K562 (cell line): Measurements from ENCODE around the gene MAD1L1. TPM values are rescaled to one million over a fixed set of nuclear protein-coding genes. Genes with fewer than 3 reads are reported as not detected.

Experiments used
- ATAC-seq: fragments of 200-7000 bp; cut with Tn5 transposase; 3 replicates; pipeline ENCODE4 v1.9.1; 2020; ENCODE audit warnings: moderate library complexity
- BruUV-seq: library from RNA; stranded (reverse); fragments of 400-500 nt; replicated peaks from 2 replicates; lab custom pipeline; 2021; lab: Mats Ljungman, UMichigan
- CTCF ChIA-PET: fragments of 300-600 bp; formaldehyde crosslinking; extraction: SDS; loops from one replicate; lab custom pipeline; 2021; ENCODE audit warnings: low intra/inter-chr PET ratio; lab: Yijun Ruan, JAX
- POLR2A ChIA-PET: fragments of 300-600, 350-650 bp; sonication (Branson Sonifier 250); formaldehyde crosslinking; extraction: SDS; loops from one replicate; lab custom pipeline; 2021; ENCODE audit warnings: antibody characterized with exemption, inconsistent platforms; lab: Yijun Ruan, JAX
- DNase-seq, 4 experiments: peaks; one replicate each; pipeline versions ENCODE4 v3.0.0 to v3.0.0-alpha.2; 2011 to 2018; ENCODE audit warnings: low spot score in 3 of 4, mixed read lengths in 3 of 4; ENCODE audit errors: extremely low read depth in 1 of 4
- FAIRE-seq: peaks from 2 replicates; lab custom pipeline; 2011; peaks lifted over from hg19 to GRCh38; lab: Jason Lieb, UNC
- H2AFZ ChIP-seq: 2 replicates; pipeline ENCODE4 v1.6.0; 2011; ENCODE audit warnings: low read depth, low read length, control low read depth, inconsistent platforms
- H3K27ac ChIP-seq: fragments of 200-600 bp; 3 replicates; pipeline ENCODE4 v1.8.0; 2011; ENCODE audit warnings: low read depth, mild to moderate bottlenecking, control low read depth, inconsistent platforms, low read length, moderate library complexity, mixed read lengths; ENCODE audit errors: extremely low read depth
- H3K27me3 ChIP-seq, 2 experiments: fragments of 300-600 bp in 1 of 2; 2 replicates in 1 of 2; 3 replicates in 1 of 2; pipeline versions ENCODE4 v1.6.0 to v1.8.0; 2011; ENCODE audit warnings: inconsistent platforms in 2 of 2, low read length in 2 of 2, mild to moderate bottlenecking in 1 of 2, mixed read lengths in 1 of 2, moderate library complexity in 1 of 2; ENCODE audit not compliant: control insufficient read depth in 2 of 2, insufficient read depth in 2 of 2
- H3K36me3 ChIP-seq: fragments of 300-600 bp; 3 replicates; pipeline ENCODE4 v1.8.0; 2011; ENCODE audit warnings: mild to moderate bottlenecking, low read length, inconsistent platforms; ENCODE audit not compliant: control insufficient read depth, insufficient read depth
- H3K4me1 ChIP-seq, 2 experiments: fragments of 200-600 bp in 1 of 2; replicated peaks in 1 of 2; 2 replicates in 1 of 2; 3 replicates in 1 of 2; pipeline versions ENCODE4 v1.5.1 to v1.8.0; 2011; ENCODE audit warnings: inconsistent platforms in 2 of 2, low read length in 2 of 2, mild to moderate bottlenecking in 1 of 2, mixed read lengths in 1 of 2, moderate library complexity in 1 of 2; ENCODE audit not compliant: control insufficient read depth in 2 of 2, insufficient read depth in 2 of 2
- H3K4me2 ChIP-seq: 2 replicates; pipeline ENCODE4 v1.6.1; 2011; ENCODE audit warnings: low read length, control low read depth, inconsistent platforms, mixed read lengths; ENCODE audit not compliant: insufficient read depth
- H3K4me3 ChIP-seq: fragments of 200-600 bp; sonication (generic), shearing (Covaris generic); 2 replicates; pipeline ENCODE4 v1.5.1; 2016; ENCODE audit warnings: control low read depth, inconsistent platforms
- H3K79me2 ChIP-seq: fragments of 200-600 bp; 3 replicates; pipeline ENCODE4 v1.8.0; 2011; ENCODE audit warnings: low read length, inconsistent platforms; ENCODE audit not compliant: control insufficient read depth, insufficient read depth
- H3K9ac ChIP-seq, 2 experiments: 2 replicates each; pipeline versions ENCODE4 v1.6.0 to v1.6.1; 2011; ENCODE audit warnings: low read depth in 2 of 2, low read length in 2 of 2, control low read depth in 1 of 2, inconsistent platforms in 1 of 2, mild to moderate bottlenecking in 1 of 2, mixed read lengths in 1 of 2; ENCODE audit not compliant: insufficient read depth in 1 of 2
- H3K9me1 ChIP-seq: one replicate; pipeline ENCODE4 v1.6.0; 2011; ENCODE audit warnings: inconsistent platforms, mild to moderate bottlenecking, low read length, moderate library complexity; ENCODE audit not compliant: control insufficient read depth, insufficient read depth
- H3K9me3 ChIP-seq: replicated peaks from 2 replicates; pipeline ENCODE4 v1.5.1; 2011; ENCODE audit warnings: low read depth, low read length, inconsistent platforms; ENCODE audit not compliant: control insufficient read depth, insufficient read depth
- H4K20me1 ChIP-seq: replicated peaks from 2 replicates; pipeline ENCODE4 v1.6.1; 2011; ENCODE audit warnings: low read length, inconsistent platforms, mixed read lengths; ENCODE audit not compliant: control insufficient read depth, insufficient read depth
- BMI1 ChIP-seq: fragments of 150-350 bp; IDR thresholded peaks from 2 replicates; pipeline ENCODE4 v1.6.1; 2014; ENCODE audit warnings: low read length
- CBFA2T2 ChIP-seq: fragments of 450-650 bp; conservative IDR thresholded peaks from 2 replicates; pipeline ENCODE4 v1.6.1; 2017; ENCODE audit warnings: mild to moderate bottlenecking
- ETV5 ChIP-seq: sonication (generic); formaldehyde crosslinking; IDR thresholded peaks from 2 replicates; pipeline ENCODE4 v1.4.0; 2020; ENCODE audit warnings: low read depth, mild to moderate bottlenecking, missing genetic modification reagents
- GABPB2 ChIP-seq: fragments of 250-450 bp; sonication (Bioruptor Pico); conservative IDR thresholded peaks from 2 replicates; pipeline ENCODE4 v1.5.1; 2021; ENCODE audit warnings: mild to moderate bottlenecking
- KAT2B ChIP-seq: IDR thresholded peaks from one replicate; pipeline ENCODE4 v1.6.1; 2012; ENCODE audit warnings: low read depth, mild to moderate bottlenecking, control low read depth, inconsistent platforms, low read length, moderate library complexity
- KDM2B ChIP-seq: fragments of 250-450 bp; sonication (Bioruptor Pico); IDR thresholded peaks from 2 replicates; pipeline ENCODE4 v1.8.0; 2021; ENCODE audit warnings: mild to moderate bottlenecking, moderate library complexity
- MCM3 ChIP-seq: fragments of 450-650 bp; IDR thresholded peaks from 2 replicates; pipeline ENCODE4 v1.6.1; 2016
- PML ChIP-seq: IDR thresholded peaks from 2 replicates; pipeline ENCODE4 v1.6.1; 2012; ENCODE audit warnings: low read length, inconsistent platforms
- ZNF175 ChIP-seq: fragments of 200-800 bp; sonication (Bioruptor generic); IDR thresholded peaks from 2 replicates; pipeline ENCODE4 v1.6.1; 2016; ENCODE audit warnings: low read depth, mild to moderate bottlenecking, missing genetic modification characterization, missing compliant biosample characterization
- WGBS: fragments of 100-300 bp; shearing (Covaris generic); methylation state at CpG from one replicate; pipeline ENCODE4 v1.1.6; 2016; ENCODE audit warnings: low coverage, mixed read lengths; ENCODE audit not compliant: insufficient coverage; ENCODE audit errors: missing lambda C conversion rate; 5-methylcytosine and 5-hydroxymethylcytosine counted together
- in situ Hi-C: fragments of 300-500 bp; cut with MboI; formaldehyde crosslinking; loops from 4 replicates; pipeline ENCODE4 v1.15.0; 2018; ENCODE audit warnings: inconsistent platforms, mixed read lengths
- intact Hi-C: fragments of 100-400 bp; cut with micrococcal nuclease; formaldehyde crosslinking; loops from 2 replicates; pipeline ENCODE4 v1.14.2; 2022
- polyA plus RNA-seq, 8 experiments: library from polyadenylated mRNA; depleted of rRNA in 4 of 8; stranded (reverse) in 5 of 8; unstranded in 3 of 8; fragments of >200 nt; fragmentation: Nextera tagmentation in 2 of 8; fragmentation: Illumina TruSeq in 1 of 8; extraction: Ambion mirVana in 2 of 8; extraction: Trizol in 1 of 8; gene quantifications; 2 replicates each; pipeline versions ENCODE4 v1.2.1 to v1.2.3, GENCODE V29; 2011 to 2014; ENCODE audit warnings: inconsistent platforms in 1 of 8, missing spikeins in 1 of 8
- total RNA-seq, 7 experiments: library from RNA; depleted of rRNA in 6 of 7; stranded (reverse); fragments of >200 nt in 6 of 7; fragmentation: Illumina TruSeq in 2 of 7; extraction: Trizol in 2 of 7; gene quantifications; 2 replicates each; pipeline versions ENCODE4 v1.2.1 to v1.2.3, GENCODE V29; 2011 to 2021; ENCODE audit warnings: low replicate concordance in 1 of 7
- TF ChIP-seq, protein P1 (sequence below): sonication (generic); formaldehyde crosslinking; IDR thresholded peaks from 2 replicates; pipeline ENCODE4 v1.8.1; 2023; ENCODE audit warnings: mild to moderate bottlenecking, missing genetic modification reagents
- TF ChIP-seq, protein P2 (sequence below): fragments of 450-650 bp; IDR thresholded peaks from 2 replicates; pipeline ENCODE4 v1.6.1; 2018; ENCODE audit not compliant: partially characterized antibody

The MAD1L1 gene
- total and polyA plus RNA-seq, 9 of the 15 experiments (the other 6 are each of a cell fraction or from before 2014, with no cell fraction given) = 1.7 to 89.7 (median 18.0) TPM

GRCh38 chr7:2273866-2274265 is 41.1 kb upstream of the MAD1L1 start:
- no peak for DNase-seq
- Histone ChIP-seq H3K27ac (no peak overlapping the region), H3K4me2 (no peak overlapping the region), H4K20me1 (peaks cover 6% of the 10 kb centered on the region; the same call in 1 of the 2 replicates), H3K36me3 (peaks cover 45% of the 10 kb centered on the region; the same call in 2 of the 3 replicates), H3K9me3 (no peaks in the 10 kb centered on the region), H3K9me1 (no peaks in the 10 kb centered on the region), H3K27me3 (no peaks in the 10 kb centered on the region), H3K4me1 (peaks cover 0 to 20% of the 10 kb centered on the region in 2 experiments; a peak in 2 of 5 replicates), H2AFZ (no peak overlapping the region), H3K79me2 (no peaks in the 10 kb centered on the region), H3K4me3 (no peak overlapping the region), H3K9ac (no peak overlapping the region)
- WGBS = 98% methylated on average over 18 of the region's 20 CpGs
- POLR2A ChIA-PET = interaction anchor here (0.5 to 1.2 kb wide), 4 partner anchors 25 to 63 kb away, joined by 3 to 6 read pairs (median 4); no protein-coding TSS in a partner anchor
- in situ Hi-C loops (no loop called here), intact Hi-C loops (no loop called here)
- TF ChIP-seq GABPB2 (CRISPR knock-in tag) (no peak), CBFA2T2 (no peak)
- TF ChIP-seq, protein P1, sequence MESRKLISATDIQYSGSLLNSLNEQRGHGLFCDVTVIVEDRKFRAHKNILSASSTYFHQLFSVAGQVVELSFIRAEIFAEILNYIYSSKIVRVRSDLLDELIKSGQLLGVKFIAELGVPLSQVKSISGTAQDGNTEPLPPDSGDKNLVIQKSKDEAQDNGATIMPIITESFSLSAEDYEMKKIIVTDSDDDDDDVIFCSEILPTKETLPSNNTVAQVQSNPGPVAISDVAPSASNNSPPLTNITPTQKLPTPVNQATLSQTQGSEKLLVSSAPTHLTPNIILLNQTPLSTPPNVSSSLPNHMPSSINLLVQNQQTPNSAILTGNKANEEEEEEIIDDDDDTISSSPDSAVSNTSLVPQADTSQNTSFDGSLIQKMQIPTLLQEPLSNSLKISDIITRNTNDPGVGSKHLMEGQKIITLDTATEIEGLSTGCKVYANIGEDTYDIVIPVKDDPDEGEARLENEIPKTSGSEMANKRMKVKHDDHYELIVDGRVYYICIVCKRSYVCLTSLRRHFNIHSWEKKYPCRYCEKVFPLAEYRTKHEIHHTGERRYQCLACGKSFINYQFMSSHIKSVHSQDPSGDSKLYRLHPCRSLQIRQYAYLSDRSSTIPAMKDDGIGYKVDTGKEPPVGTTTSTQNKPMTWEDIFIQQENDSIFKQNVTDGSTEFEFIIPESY (CRISPR knock-in tag) = peak; percentile 83
- CTCF ChIA-PET = no interaction called here
- no TSS peak for BruUV-seq
- FAIRE-seq = no peak
- no peak for ATAC-seq

DNA sequence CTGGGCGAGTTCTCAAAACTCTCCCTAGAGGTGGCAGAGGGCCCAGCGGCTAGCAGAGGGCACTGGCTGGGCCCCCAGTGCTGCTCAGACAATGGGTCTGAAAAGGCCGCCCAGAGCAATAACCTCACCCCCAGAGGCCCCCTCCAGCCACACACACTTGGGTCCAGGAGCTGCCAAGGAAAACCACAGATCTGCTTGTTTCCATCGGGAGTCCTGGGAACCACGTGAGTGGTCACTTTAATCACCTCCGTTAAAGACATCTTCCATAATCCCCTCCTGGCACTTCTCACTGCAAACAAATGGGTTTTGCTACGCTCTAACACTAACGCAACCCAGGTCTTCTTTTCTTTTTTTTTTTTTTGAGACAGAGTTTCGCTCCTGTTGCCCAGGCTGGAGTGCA is 39.3 kb upstream of the MAD1L1 start:
- Histone ChIP-seq H3K4me3 (no peak overlapping the region), H3K9ac (no peak overlapping the region), H3K36me3 (peaks cover 38% of the 10 kb centered on the region; the same call in 2 of the 3 replicates), H3K9me1 (no peaks in the 10 kb centered on the region), H3K27ac (no peak overlapping the region), H2AFZ (no peak overlapping the region), H3K4me1 (peaks cover 0 to 17% of the 10 kb centered on the region in 2 experiments; a peak in 2 of 5 replicates), H3K79me2 (no peaks in the 10 kb centered on the region), H3K9me3 (no peaks in the 10 kb centered on the region), H4K20me1 (no peaks in the 10 kb centered on the region; the same call in 1 of the 2 replicates), H3K4me2 (no peak overlapping the region), H3K27me3 (no peaks in the 10 kb centered on the region)
- in situ Hi-C loops (no loop called here), intact Hi-C loops (no loop called here)
- POLR2A ChIA-PET = no interaction called here
- CTCF ChIA-PET = no interaction called here
- ATAC-seq (no peak), DNase-seq (no peak), FAIRE-seq (peak; percentile 37)
- BruUV-seq = no TSS peak
- 81% methylated on average over 7 of the region's 9 CpGs for WGBS
- TF ChIP-seq ZNF175 (CRISPR knock-in tag) (no peak), KDM2B (CRISPR knock-in tag) (no peak), BMI1 (no peak), ETV5 (no peak), PML (no peak), KAT2B (no peak), MCM3 (no peak)
- TF ChIP-seq, protein P2, sequence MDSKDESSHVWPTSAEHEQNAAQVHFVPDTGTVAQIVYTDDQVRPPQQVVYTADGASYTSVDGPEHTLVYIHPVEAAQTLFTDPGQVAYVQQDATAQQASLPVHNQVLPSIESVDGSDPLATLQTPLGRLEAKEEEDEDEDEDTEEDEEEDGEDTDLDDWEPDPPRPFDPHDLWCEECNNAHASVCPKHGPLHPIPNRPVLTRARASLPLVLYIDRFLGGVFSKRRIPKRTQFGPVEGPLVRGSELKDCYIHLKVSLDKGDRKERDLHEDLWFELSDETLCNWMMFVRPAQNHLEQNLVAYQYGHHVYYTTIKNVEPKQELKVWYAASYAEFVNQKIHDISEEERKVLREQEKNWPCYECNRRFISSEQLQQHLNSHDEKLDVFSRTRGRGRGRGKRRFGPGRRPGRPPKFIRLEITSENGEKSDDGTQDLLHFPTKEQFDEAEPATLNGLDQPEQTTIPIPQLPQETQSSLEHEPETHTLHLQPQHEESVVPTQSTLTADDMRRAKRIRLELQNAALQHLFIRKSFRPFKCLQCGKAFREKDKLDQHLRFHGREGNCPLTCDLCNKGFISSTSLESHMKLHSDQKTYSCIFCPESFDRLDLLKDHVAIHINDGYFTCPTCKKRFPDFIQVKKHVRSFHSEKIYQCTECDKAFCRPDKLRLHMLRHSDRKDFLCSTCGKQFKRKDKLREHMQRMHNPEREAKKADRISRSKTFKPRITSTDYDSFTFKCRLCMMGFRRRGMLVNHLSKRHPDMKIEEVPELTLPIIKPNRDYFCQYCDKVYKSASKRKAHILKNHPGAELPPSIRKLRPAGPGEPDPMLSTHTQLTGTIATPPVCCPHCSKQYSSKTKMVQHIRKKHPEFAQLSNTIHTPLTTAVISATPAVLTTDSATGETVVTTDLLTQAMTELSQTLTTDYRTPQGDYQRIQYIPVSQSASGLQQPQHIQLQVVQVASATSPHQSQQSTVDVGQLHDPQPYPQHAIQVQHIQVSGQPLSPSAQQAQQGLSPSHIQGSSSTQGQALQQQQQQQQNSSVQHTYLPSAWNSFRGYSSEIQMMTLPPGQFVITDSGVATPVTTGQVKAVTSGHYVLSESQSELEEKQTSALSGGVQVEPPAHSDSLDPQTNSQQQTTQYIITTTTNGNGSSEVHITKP = no peak
